ENCODE measurements around the gene ADISSP.

The ADISSP gene

GRCh38 chr20:3768342-3769130, 983 bp upstream of the ADISSP start:
- H3K4me3 ChIP-seq (ENCODE audit: control insufficient read depth, low read depth, low read length): peak overlapping the region; percentile 62
- no peak for DNase-seq (ENCODE audit: low read depth)
- TF ChIP-seq CTCF (IDR thresholded peaks at IDR 0.05; ENCODE audit: control insufficient read depth, insufficient read depth, low read depth, low read length, missing control alignments): peak; percentile 42

GRCh38 chr20:3767110-3767426, 485 bp downstream of the ADISSP start:
- DNase-seq (ENCODE audit: low read depth): no peak

GRCh38 chr20:3766422-3767109, 987 bp downstream of the ADISSP start:
- H3K4me3 ChIP-seq (ENCODE audit: control insufficient read depth, low read depth, low read length): peak overlapping the region; percentile 88
- TF ChIP-seq CTCF (IDR thresholded peaks at IDR 0.05; ENCODE audit: control insufficient read depth, insufficient read depth, low read depth, low read length, missing control alignments): no peak
- no peak for DNase-seq (ENCODE audit: low read depth)

More at GRCh38 chr20:3767110-3767426, 485 bp downstream of the ADISSP start:
- peak overlapping the region; percentile 88 for H3K4me3 ChIP-seq (ENCODE audit: control insufficient read depth, low read depth, low read length)
- TF ChIP-seq CTCF (IDR thresholded peaks at IDR 0.05; ENCODE audit: control insufficient read depth, insufficient read depth, low read depth, low read length, missing control alignments): no peak

GRCh38 chr20:3765171-3765882, 2.2 kb downstream of the ADISSP start:
- H3K4me3 ChIP-seq (ENCODE audit: control insufficient read depth, low read depth, low read length): no peak overlapping the region
- no peak for DNase-seq (ENCODE audit: low read depth)
- TF ChIP-seq CTCF (IDR thresholded peaks at IDR 0.05; ENCODE audit: control insufficient read depth, insufficient read depth, low read depth, low read length, missing control alignments): no peak

- H3K4me3 ChIP-seq (ENCODE audit: control insufficient read depth, low read depth, low read length): no peak overlapping the region
- no peak for DNase-seq (ENCODE audit: low read depth)
- no peak for TF ChIP-seq CTCF (IDR thresholded peaks at IDR 0.05; ENCODE audit: control insufficient read depth, insufficient read depth, low read depth, low read length, missing control alignments)
Observed at GRCh38 chr20:3764659-3765058, 2.9 kb downstream of the ADISSP start.

GRCh38 chr20:3763671-3764601, 3.6 kb downstream of the ADISSP start:
- no peak for DNase-seq (ENCODE audit: low read depth)
- TF ChIP-seq CTCF (IDR thresholded peaks at IDR 0.05; ENCODE audit: control insufficient read depth, insufficient read depth, low read depth, low read length, missing control alignments): no peak
- H3K4me3 ChIP-seq (ENCODE audit: control insufficient read depth, low read depth, low read length): no peak overlapping the region
